CD14-positive monocyte (primary cell): ENCODE measurements around the gene CELF1. TPM values are rescaled to one million over a fixed set of nuclear protein-coding genes. Genes with fewer than 3 reads are reported as not detected.

Experiments
- DNase-seq, 3 donors: peaks; one replicate each; pipeline ENCODE4 v3.0.0-alpha.2; 2011 to 2022
- H2AFZ ChIP-seq: 2 replicates; pipeline ENCODE4 v1.6.0; 2012; ENCODE audit warnings: mild to moderate bottlenecking, low read depth, low read length, inconsistent platforms; ENCODE audit not compliant: insufficient read depth, poor library complexity, severe bottlenecking
- H3K27ac ChIP-seq, 2 donors: 1 replicate in 1 of 2; 2 replicates in 1 of 2; pipeline ENCODE4 v1.5.1; 2012 to 2013; ENCODE audit warnings: low read length in 2 of 2, control low read depth in 1 of 2, inconsistent platforms in 1 of 2, low read depth in 1 of 2, mild to moderate bottlenecking in 1 of 2
- H3K27me3 ChIP-seq, 2 donors: one replicate each; pipeline versions ENCODE4 v1.6.0 to v1.6.1; 2011 to 2013; ENCODE audit warnings: low read length in 2 of 2; ENCODE audit not compliant: control insufficient read depth in 2 of 2, insufficient read depth in 2 of 2
- H3K36me3 ChIP-seq, 2 donors: replicated peaks in 1 of 2; 1 replicate in 1 of 2; 2 replicates in 1 of 2; pipeline versions ENCODE4 v1.5.1 to v1.6.1; 2012 to 2013; ENCODE audit warnings: low read length in 2 of 2, control low read depth in 1 of 2, inconsistent platforms in 1 of 2, mild to moderate bottlenecking in 1 of 2; ENCODE audit not compliant: insufficient read depth in 2 of 2, control insufficient read depth in 1 of 2
- H3K4me1 ChIP-seq, 2 donors: 1 replicate in 1 of 2; 2 replicates in 1 of 2; pipeline versions ENCODE4 v1.5.1 to v1.6.1; 2012 to 2013; ENCODE audit warnings: low read length in 2 of 2, control low read depth in 1 of 2, inconsistent platforms in 1 of 2, mild to moderate bottlenecking in 1 of 2, moderate library complexity in 1 of 2; ENCODE audit not compliant: insufficient read depth in 2 of 2, control insufficient read depth in 1 of 2
- H3K4me2 ChIP-seq: replicated peaks from 2 replicates; pipeline ENCODE3; 2012; ENCODE audit warnings: low read length, moderate library complexity, mild to moderate bottlenecking; ENCODE audit not compliant: poor library complexity, severe bottlenecking; ENCODE audit errors: extremely low read depth
- H3K4me3 ChIP-seq, 3 experiments: fragments of 200-600 bp in 1 of 3; sonication (generic) in 1 of 3; replicated peaks in 1 of 3; 1 replicate in 2 of 3; 2 replicates in 1 of 3; pipeline ENCODE4 v1.5.1; 2011 to 2013; ENCODE audit warnings: low read length in 3 of 3, mild to moderate bottlenecking in 3 of 3, control low read depth in 2 of 3, low read depth in 2 of 3, inconsistent platforms in 1 of 3, moderate library complexity in 1 of 3
- H3K79me2 ChIP-seq: 2 replicates; pipeline ENCODE4 v1.6.0; 2012; ENCODE audit warnings: mild to moderate bottlenecking, control low read depth, inconsistent platforms, low read length, moderate library complexity; ENCODE audit not compliant: insufficient read depth
- H3K9ac ChIP-seq: 2 replicates; pipeline ENCODE4 v1.6.0; 2017; ENCODE audit warnings: low read length, mild to moderate bottlenecking; ENCODE audit not compliant: insufficient read depth, poor library complexity, severe bottlenecking
- H3K9me3 ChIP-seq, 2 donors: replicated peaks in 1 of 2; 1 replicate in 1 of 2; 2 replicates in 1 of 2; pipeline versions ENCODE4 v1.5.1 to v1.6.1; 2012 to 2013; ENCODE audit warnings: low read length in 2 of 2, control low read depth in 1 of 2; ENCODE audit not compliant: control insufficient read depth in 1 of 2, insufficient read depth in 1 of 2
- H4K20me1 ChIP-seq: 2 replicates; pipeline ENCODE4 v1.6.0; 2012; ENCODE audit warnings: mild to moderate bottlenecking, low read length, control low read depth, moderate library complexity; ENCODE audit not compliant: insufficient read depth
- H3K27ac Mint-ChIP-seq, 7 donors: one replicate each; pipeline ENCODE4 v1.8.0; 2020; ENCODE audit warnings: mild to moderate bottlenecking in 7 of 7, mixed read lengths in 7 of 7, moderate library complexity in 6 of 7, inconsistent platforms in 2 of 7
- H3K27me3 Mint-ChIP-seq, 3 donors: one replicate each; pipeline ENCODE4 v1.8.0; 2021 to 2022; ENCODE audit warnings: low read depth in 3 of 3, mild to moderate bottlenecking in 3 of 3, mixed read lengths in 3 of 3, moderate library complexity in 3 of 3, inconsistent platforms in 1 of 3
- H3K36me3 Mint-ChIP-seq, 2 donors: one replicate each; pipeline ENCODE4 v1.8.0; 2020; ENCODE audit warnings: mixed read lengths in 2 of 2, inconsistent platforms in 1 of 2, mild to moderate bottlenecking in 1 of 2
- H3K4me1 Mint-ChIP-seq: one replicate; pipeline ENCODE4 v1.8.0; 2020; ENCODE audit warnings: mild to moderate bottlenecking, mixed read lengths
- H3K4me3 Mint-ChIP-seq, 2 donors: one replicate each; pipeline ENCODE4 v1.8.0; 2020; ENCODE audit warnings: mild to moderate bottlenecking in 2 of 2, mixed read lengths in 2 of 2, moderate library complexity in 1 of 2
- H3K9me3 Mint-ChIP-seq, 7 donors: one replicate each; pipeline ENCODE4 v1.8.0; 2020 to 2022; ENCODE audit warnings: mixed read lengths in 7 of 7, mild to moderate bottlenecking in 6 of 7, moderate library complexity in 6 of 7, inconsistent platforms in 2 of 7
- CTCF ChIP-seq: fragments of 200-600 bp; IDR thresholded peaks from one replicate; pipeline ENCODE4 v1.8.0; 2022; ENCODE audit warnings: antibody characterized with exemption, mild to moderate bottlenecking
- WGBS: methylation state at CpG from one replicate; pipeline ENCODE4 v1.1.5; 2013; ENCODE audit warnings: missing lambda C conversion rate; ENCODE audit not compliant: insufficient coverage; 5-methylcytosine and 5-hydroxymethylcytosine counted together
- intact Hi-C, 2 donors: fragments of 100-400 bp; cut with micrococcal nuclease; formaldehyde crosslinking; loops; one replicate each; pipeline versions ENCODE4 v1.15.0 to v1.15.1; 2023
- polyA plus RNA-seq, 3 donors: library from polyadenylated mRNA; depleted of rRNA in 1 of 3; unstranded in 2 of 3; stranded (reverse) in 1 of 3; fragments of 300-500 nt in 2 of 3; fragments of >200 nt in 1 of 3; fragmentation: Illumina TruSeq in 2 of 3; gene quantifications; 1 replicate in 2 of 3; 2 replicates in 1 of 3; pipeline ENCODE4 v1.2.3, GENCODE V29; 2012 to 2021

Gene CELF1
- polyA plus RNA-seq, 3 donors: 27.2 to 117 (median 39.9) TPM

DNA sequence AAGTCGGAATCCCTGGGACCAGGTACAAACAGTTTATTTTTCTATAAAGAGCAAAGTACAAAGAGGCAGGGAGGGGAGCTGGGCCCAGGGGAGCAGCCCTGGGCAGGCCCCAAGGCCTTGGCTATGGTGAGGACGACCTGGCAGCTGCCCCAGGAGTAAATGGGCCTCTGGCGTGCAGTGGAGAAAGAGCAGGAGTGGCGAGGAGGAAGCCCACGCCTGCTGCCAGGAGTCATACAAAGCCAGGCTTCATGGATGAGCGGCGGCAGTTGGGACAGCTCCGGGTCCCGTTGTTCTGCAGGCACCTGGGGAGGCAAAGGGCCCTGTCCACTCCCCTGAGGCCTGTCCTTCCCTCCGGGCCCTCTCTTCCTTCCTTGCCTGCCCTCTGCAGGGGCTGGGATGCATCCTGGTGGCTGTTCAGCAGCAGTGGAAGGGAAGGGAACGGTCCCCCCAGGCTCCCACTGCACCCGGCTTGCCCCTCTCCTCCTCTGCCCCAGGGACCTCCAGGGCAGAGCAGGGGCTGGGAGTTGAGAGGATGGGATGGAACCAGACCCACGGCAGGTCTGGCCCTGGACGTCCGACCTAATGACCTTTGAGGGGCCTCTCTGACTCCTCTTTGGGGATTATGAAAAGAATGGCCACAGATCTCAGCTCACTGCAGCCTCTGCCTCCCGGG, 115.0 kb downstream of the CELF1 start:
- 89% methylated on average over 9 of the region's 16 CpGs for WGBS

GRCh38 chr11:47437218-47437745, 115.7 kb downstream of the CELF1 start:
- no peak for TF ChIP-seq CTCF
- H3K27ac Mint-ChIP-seq: no peak overlapping the region
- H3K27me3 Mint-ChIP-seq: peaks cover 0 to 5% (median 3%) of the 10 kb centered on the region in 3 donors

More for the DNA sequence above, 115.0 kb downstream of the CELF1 start:
- no peaks in the 10 kb centered on the region for H3K36me3 ChIP-seq
- H3K27ac ChIP-seq: no peak overlapping the region
- no peaks in the 10 kb centered on the region for H4K20me1 ChIP-seq
- H3K9ac ChIP-seq: no peak overlapping the region
- H3K9me3 ChIP-seq: no peaks in the 10 kb centered on the region
- Mint-ChIP-seq H3K36me3 (no peaks in the 10 kb centered on the region), H3K27ac (no peak overlapping the region), H3K9me3 (no peaks in the 10 kb centered on the region), H3K4me1 (no peaks in the 10 kb centered on the region), H3K27me3 (peaks cover 0 to 5% (median 3%) of the 10 kb centered on the region in 3 donors), H3K4me3 (no peak overlapping the region)
- intact Hi-C loops: no loop called here
- DNase-seq: no peak
- no peak overlapping the region for H3K4me2 ChIP-seq
- no peak overlapping the region for H2AFZ ChIP-seq
- no peaks in the 10 kb centered on the region for H3K4me1 ChIP-seq
- H3K79me2 ChIP-seq: no peaks in the 10 kb centered on the region
- H3K4me3 ChIP-seq: no peak overlapping the region
- H3K27me3 ChIP-seq: no peaks in the 10 kb centered on the region
- no peak for TF ChIP-seq CTCF

More at GRCh38 chr11:47437218-47437745, 115.7 kb downstream of the CELF1 start:
- 95% methylated on average over 5 of the region's 11 CpGs for WGBS
- Mint-ChIP-seq H3K4me1 (no peaks in the 10 kb centered on the region), H3K36me3 (no peaks in the 10 kb centered on the region), H3K4me3 (no peak overlapping the region), H3K9me3 (no peaks in the 10 kb centered on the region)
- Histone ChIP-seq H2AFZ (no peak overlapping the region), H3K9me3 (no peaks in the 10 kb centered on the region), H3K36me3 (no peaks in the 10 kb centered on the region), H3K4me2 (no peak overlapping the region), H3K79me2 (no peaks in the 10 kb centered on the region), H3K9ac (no peak overlapping the region), H3K27me3 (no peaks in the 10 kb centered on the region), H3K27ac (no peak overlapping the region), H4K20me1 (no peaks in the 10 kb centered on the region), H3K4me1 (no peaks in the 10 kb centered on the region), H3K4me3 (no peak overlapping the region)
- intact Hi-C loops: no loop called here
- DNase-seq: no peak
